ENCODE results near the gene NEK6.

NEK6 gene

GRCh38 chr9:124259158-124259808 is 1.5 kb downstream of the NEK6 start:
- H3K4me3 ChIP-seq (replicated peaks; ENCODE audit: insufficient read depth, low read length) = peak overlapping the region; percentile 82
- DNase-seq (ENCODE audit: low read depth in 1 of 2, low spot score in 1 of 2) = no peak
- no peaks in the 10 kb centered on the region for H3K27me3 ChIP-seq (ENCODE audit: insufficient read depth, poor library complexity, severe bottlenecking)
- no peak for TF ChIP-seq REST (IDR thresholded peaks at IDR 0.05; ENCODE audit: insufficient replicate concordance, low read depth)
- no peak for TF ChIP-seq SPI1 (IDR thresholded peaks at IDR 0.05; ENCODE audit: borderline replicate concordance, low read depth)
- no peak for TF ChIP-seq POLR2AphosphoS5 (IDR thresholded peaks at IDR 0.05; ENCODE audit: low read depth)
- TF ChIP-seq, protein P1, sequence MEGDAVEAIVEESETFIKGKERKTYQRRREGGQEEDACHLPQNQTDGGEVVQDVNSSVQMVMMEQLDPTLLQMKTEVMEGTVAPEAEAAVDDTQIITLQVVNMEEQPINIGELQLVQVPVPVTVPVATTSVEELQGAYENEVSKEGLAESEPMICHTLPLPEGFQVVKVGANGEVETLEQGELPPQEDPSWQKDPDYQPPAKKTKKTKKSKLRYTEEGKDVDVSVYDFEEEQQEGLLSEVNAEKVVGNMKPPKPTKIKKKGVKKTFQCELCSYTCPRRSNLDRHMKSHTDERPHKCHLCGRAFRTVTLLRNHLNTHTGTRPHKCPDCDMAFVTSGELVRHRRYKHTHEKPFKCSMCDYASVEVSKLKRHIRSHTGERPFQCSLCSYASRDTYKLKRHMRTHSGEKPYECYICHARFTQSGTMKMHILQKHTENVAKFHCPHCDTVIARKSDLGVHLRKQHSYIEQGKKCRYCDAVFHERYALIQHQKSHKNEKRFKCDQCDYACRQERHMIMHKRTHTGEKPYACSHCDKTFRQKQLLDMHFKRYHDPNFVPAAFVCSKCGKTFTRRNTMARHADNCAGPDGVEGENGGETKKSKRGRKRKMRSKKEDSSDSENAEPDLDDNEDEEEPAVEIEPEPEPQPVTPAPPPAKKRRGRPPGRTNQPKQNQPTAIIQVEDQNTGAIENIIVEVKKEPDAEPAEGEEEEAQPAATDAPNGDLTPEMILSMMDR (IDR thresholded peaks at IDR 0.05; ENCODE audit: insufficient read depth, low read length) = no peak
- no peak for TF ChIP-seq GABPA (IDR thresholded peaks at IDR 0.05; ENCODE audit: low read depth)
- H3K27ac ChIP-seq (replicated peaks) = peak overlapping the region; percentile 92

- Histone ChIP-seq H3K27me3 (ENCODE audit: insufficient read depth, poor library complexity, severe bottlenecking) (no peaks in the 10 kb centered on the region), H3K4me3 (replicated peaks; ENCODE audit: insufficient read depth, low read length) (peak overlapping the region; percentile 27), H3K27ac (replicated peaks) (peak overlapping the region; percentile 92)
- peak; percentile 78 to 88 for DNase-seq (ENCODE audit: low read depth in 1 of 2, low spot score in 1 of 2)
- TF ChIP-seq, protein P1 (IDR thresholded peaks at IDR 0.05; ENCODE audit: insufficient read depth, low read length) = no peak
- peak; percentile 68; the same call in 1 of the 2 replicates for TF ChIP-seq SPI1 (IDR thresholded peaks at IDR 0.05; ENCODE audit: borderline replicate concordance, low read depth)
These were observed 3.2 kb downstream of the NEK6 start for GRCh38 chr9:124260769-124261603.

- peak overlapping the region; percentile 27 for H3K4me3 ChIP-seq (replicated peaks; ENCODE audit: insufficient read depth, low read length)
- no peak for DNase-seq (ENCODE audit: low read depth in 1 of 2, low spot score in 1 of 2)
- no peaks in the 10 kb centered on the region for H3K27me3 ChIP-seq (ENCODE audit: insufficient read depth, poor library complexity, severe bottlenecking)
- H3K27ac ChIP-seq (replicated peaks) = peak overlapping the region; percentile 92
- TF ChIP-seq POLR2AphosphoS5 (IDR thresholded peaks at IDR 0.05; ENCODE audit: low read depth) (no peak), GABPA (IDR thresholded peaks at IDR 0.05; ENCODE audit: low read depth) (no peak), REST (IDR thresholded peaks at IDR 0.05; ENCODE audit: insufficient replicate concordance, low read depth) (no peak), SPI1 (IDR thresholded peaks at IDR 0.05; ENCODE audit: borderline replicate concordance, low read depth) (no peak)
- TF ChIP-seq, protein P1 (IDR thresholded peaks at IDR 0.05; ENCODE audit: insufficient read depth, low read length) = no peak
These were observed 4.2 kb downstream of the NEK6 start for GRCh38 chr9:124261736-124262648.
